ENCODE measurements around the gene FKBP15. TPM values are rescaled to one million over a fixed set of nuclear protein-coding genes. Genes with fewer than 3 reads are reported as not detected.

The FKBP15 gene
- total RNA-seq, 1 donor from 2014 or later, result 18.2 TPM

DNA sequence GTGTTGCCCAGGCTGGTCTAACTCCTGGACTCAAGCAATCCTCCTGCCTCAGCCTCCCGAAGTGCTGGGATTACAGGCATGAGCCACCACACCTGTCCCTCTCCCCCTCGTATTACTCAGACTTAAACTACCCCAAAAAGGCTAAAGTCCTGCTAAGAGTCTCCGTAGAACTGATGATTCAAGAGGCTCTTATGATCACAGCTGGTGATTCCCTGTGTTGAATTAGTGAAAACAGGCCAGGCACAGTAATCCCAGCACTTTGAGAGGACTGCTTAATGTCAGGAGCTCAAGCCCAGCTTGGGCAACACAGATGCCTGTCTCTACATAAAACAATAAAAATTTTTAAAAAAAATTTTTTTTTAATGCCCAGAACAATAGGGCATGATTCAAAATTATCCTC is 45.1 kb upstream of the FKBP15 start:
- TF ChIP-seq, protein P1, sequence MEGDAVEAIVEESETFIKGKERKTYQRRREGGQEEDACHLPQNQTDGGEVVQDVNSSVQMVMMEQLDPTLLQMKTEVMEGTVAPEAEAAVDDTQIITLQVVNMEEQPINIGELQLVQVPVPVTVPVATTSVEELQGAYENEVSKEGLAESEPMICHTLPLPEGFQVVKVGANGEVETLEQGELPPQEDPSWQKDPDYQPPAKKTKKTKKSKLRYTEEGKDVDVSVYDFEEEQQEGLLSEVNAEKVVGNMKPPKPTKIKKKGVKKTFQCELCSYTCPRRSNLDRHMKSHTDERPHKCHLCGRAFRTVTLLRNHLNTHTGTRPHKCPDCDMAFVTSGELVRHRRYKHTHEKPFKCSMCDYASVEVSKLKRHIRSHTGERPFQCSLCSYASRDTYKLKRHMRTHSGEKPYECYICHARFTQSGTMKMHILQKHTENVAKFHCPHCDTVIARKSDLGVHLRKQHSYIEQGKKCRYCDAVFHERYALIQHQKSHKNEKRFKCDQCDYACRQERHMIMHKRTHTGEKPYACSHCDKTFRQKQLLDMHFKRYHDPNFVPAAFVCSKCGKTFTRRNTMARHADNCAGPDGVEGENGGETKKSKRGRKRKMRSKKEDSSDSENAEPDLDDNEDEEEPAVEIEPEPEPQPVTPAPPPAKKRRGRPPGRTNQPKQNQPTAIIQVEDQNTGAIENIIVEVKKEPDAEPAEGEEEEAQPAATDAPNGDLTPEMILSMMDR (IDR thresholded peaks at IDR 0.05; ENCODE audit: partially characterized antibody, unreplicated experiment), result no peak
- no peak overlapping the region for H3K4me3 Mint-ChIP-seq (ENCODE audit: unreplicated experiment)
- H3K9me3 Mint-ChIP-seq (ENCODE audit: unreplicated experiment), result no peaks in the 10 kb centered on the region
- DNase-seq, result no peak
- H3K27ac Mint-ChIP-seq (ENCODE audit: unreplicated experiment), result no peak overlapping the region
- H3K4me1 Mint-ChIP-seq (ENCODE audit: low read depth, unreplicated experiment), result no peaks in the 10 kb centered on the region
- no peaks in the 10 kb centered on the region for H3K36me3 Mint-ChIP-seq (ENCODE audit: unreplicated experiment)
- peaks cover 1% of the 10 kb centered on the region for H3K27me3 Mint-ChIP-seq (ENCODE audit: unreplicated experiment)

DNA sequence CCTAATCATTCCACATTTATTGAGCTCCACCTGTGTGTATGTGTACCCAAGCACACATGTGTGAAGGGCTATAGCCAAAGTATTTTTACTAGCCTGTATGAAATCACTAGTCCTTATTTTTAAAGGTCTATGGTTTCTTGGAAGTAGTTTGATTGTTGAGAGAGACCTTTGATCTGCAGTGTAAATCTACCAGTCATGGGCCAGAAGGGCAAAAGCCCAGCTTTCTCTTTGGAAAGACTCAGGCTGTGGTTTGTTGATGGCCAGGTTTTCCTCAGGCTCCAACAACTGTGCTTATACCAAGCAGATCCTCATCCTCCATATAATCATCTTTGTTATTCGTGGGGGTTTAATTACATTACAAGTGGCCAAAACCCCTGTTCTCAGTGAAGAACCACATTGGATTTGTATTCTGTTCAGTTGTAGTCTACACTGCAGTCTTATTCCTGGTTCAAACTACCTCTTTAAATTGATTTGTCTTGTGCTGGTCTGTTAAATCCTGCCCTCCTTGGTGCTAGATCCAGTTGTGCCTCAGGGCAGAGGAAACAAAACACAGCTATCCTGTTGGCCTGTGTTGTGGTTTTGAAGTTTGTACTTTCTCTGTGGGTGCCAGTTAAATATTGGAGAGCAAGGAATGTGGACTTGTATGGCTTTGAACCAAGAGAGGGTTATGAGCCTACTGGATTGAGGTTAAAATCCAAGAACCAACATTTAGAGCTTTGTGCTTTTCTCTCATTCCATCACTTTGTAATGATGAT is 41.0 kb upstream of the FKBP15 start:
- H3K27ac Mint-ChIP-seq (ENCODE audit: unreplicated experiment), result no peak overlapping the region

DNA sequence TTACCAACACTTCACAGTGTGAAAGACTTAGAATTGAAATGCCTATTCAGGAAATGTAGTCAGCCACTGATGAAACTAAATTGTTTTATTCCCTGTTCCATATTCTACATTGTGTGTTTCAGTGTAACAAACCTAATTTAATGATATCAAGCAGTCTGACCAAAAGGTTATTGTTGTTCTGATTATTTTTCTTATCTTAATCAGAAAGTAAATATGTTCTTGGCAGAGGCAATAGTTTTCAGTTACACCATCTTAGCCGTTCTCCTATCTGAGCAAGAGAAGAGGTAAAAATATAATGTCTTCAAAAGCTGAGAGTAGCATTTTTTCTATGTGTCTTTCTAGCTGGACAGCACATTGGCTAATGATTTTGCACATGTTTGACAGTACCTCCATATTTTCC is 37.2 kb upstream of the FKBP15 start:
- no peak overlapping the region for H3K4me3 Mint-ChIP-seq (ENCODE audit: unreplicated experiment)
- TF ChIP-seq, protein P1 (IDR thresholded peaks at IDR 0.05; ENCODE audit: partially characterized antibody, unreplicated experiment), result no peak
- H3K36me3 Mint-ChIP-seq (ENCODE audit: unreplicated experiment), result no peaks in the 10 kb centered on the region
- DNase-seq, result no peak
- peaks cover 1% of the 10 kb centered on the region for H3K27me3 Mint-ChIP-seq (ENCODE audit: unreplicated experiment)
- no peak overlapping the region for H3K27ac Mint-ChIP-seq (ENCODE audit: unreplicated experiment)
- no peaks in the 10 kb centered on the region for H3K4me1 Mint-ChIP-seq (ENCODE audit: low read depth, unreplicated experiment)
- no peaks in the 10 kb centered on the region for H3K9me3 Mint-ChIP-seq (ENCODE audit: unreplicated experiment)

More for the DNA sequence above, 41.0 kb upstream of the FKBP15 start:
- DNase-seq, result no peak
- Mint-ChIP-seq H3K4me3 (ENCODE audit: unreplicated experiment) (no peak overlapping the region), H3K27me3 (ENCODE audit: unreplicated experiment) (peaks cover 1% of the 10 kb centered on the region), H3K36me3 (ENCODE audit: unreplicated experiment) (no peaks in the 10 kb centered on the region), H3K9me3 (ENCODE audit: unreplicated experiment) (no peaks in the 10 kb centered on the region), H3K4me1 (ENCODE audit: low read depth, unreplicated experiment) (no peaks in the 10 kb centered on the region)
- TF ChIP-seq, protein P1 (IDR thresholded peaks at IDR 0.05; ENCODE audit: partially characterized antibody, unreplicated experiment), result no peak

DNA sequence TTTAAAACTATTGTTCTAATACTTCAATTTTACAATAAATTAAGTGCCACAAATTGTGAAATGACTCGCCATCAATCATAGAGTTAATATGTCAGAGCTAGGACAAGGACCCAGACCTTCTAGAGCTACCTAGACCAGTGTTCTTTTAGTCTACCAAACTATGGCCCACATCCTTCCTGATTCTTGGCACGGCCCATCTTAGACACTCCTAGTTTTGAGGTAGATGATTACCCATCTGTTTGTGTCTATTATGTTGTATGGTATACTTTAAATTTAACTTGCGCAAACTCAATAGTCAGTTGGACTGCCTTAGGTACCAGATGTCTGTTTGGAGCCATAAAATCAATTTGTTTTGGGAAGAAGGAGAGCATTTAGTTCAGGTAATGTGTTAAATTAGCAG is 36.8 kb upstream of the FKBP15 start:
- no peak overlapping the region for H3K27ac Mint-ChIP-seq (ENCODE audit: unreplicated experiment)

DNA sequence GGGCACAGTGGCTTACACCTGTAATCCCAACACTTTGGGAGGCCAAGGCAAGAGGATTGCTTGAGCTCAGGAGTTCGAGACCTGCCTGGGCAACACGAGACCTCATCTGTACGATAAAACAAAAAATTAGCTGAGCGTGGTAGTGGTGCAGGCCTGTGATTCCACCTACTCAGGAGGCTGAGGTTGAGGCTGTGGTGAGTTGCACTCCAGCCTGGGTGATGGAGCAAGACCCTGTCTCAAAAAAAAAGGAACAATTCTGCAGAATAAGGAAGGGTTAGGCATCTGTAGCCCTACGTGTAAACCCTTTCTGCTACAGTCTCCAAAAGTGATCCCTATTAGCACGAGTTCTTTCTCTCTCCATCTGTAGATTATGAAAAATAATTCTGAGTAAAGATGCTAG is 34.4 kb upstream of the FKBP15 start:
- no peak for DNase-seq
- TF ChIP-seq, protein P1 (IDR thresholded peaks at IDR 0.05; ENCODE audit: partially characterized antibody, unreplicated experiment), result no peak
- Mint-ChIP-seq H3K27me3 (ENCODE audit: unreplicated experiment) (no peaks in the 10 kb centered on the region), H3K36me3 (ENCODE audit: unreplicated experiment) (peaks cover 4% of the 10 kb centered on the region), H3K4me1 (ENCODE audit: low read depth, unreplicated experiment) (no peaks in the 10 kb centered on the region), H3K27ac (ENCODE audit: unreplicated experiment) (no peak overlapping the region), H3K9me3 (ENCODE audit: unreplicated experiment) (no peaks in the 10 kb centered on the region), H3K4me3 (ENCODE audit: unreplicated experiment) (no peak overlapping the region)

More for the DNA sequence above, 36.8 kb upstream of the FKBP15 start:
- H3K4me3 Mint-ChIP-seq (ENCODE audit: unreplicated experiment), result no peak overlapping the region
- no peaks in the 10 kb centered on the region for H3K4me1 Mint-ChIP-seq (ENCODE audit: low read depth, unreplicated experiment)
- TF ChIP-seq, protein P1 (IDR thresholded peaks at IDR 0.05; ENCODE audit: partially characterized antibody, unreplicated experiment), result no peak
- H3K9me3 Mint-ChIP-seq (ENCODE audit: unreplicated experiment), result no peaks in the 10 kb centered on the region
- no peaks in the 10 kb centered on the region for H3K36me3 Mint-ChIP-seq (ENCODE audit: unreplicated experiment)
- no peak for DNase-seq
- peaks cover 1% of the 10 kb centered on the region for H3K27me3 Mint-ChIP-seq (ENCODE audit: unreplicated experiment)
